Esophagus muscularis mucosa (tissue), 4 donors: ENCODE measurements around the gene PRM2.

Experiments used
- EP300 ChIP-seq: sonication (generic); formaldehyde crosslinking; IDR thresholded peaks from one replicate; pipeline ENCODE4 v1.6.1; 2017; ENCODE audit warnings: antibody characterized with exemption
- POLR2A ChIP-seq: fragments of 450-650 bp; IDR thresholded peaks from one replicate; pipeline ENCODE4 v1.6.1; 2017; ENCODE audit warnings: antibody characterized with exemption, moderate library complexity, mild to moderate bottlenecking, low read depth
- POLR2AphosphoS5 ChIP-seq, 2 donors: sonication (generic); formaldehyde crosslinking; IDR thresholded peaks; one replicate each; pipeline ENCODE4 v1.6.1; 2017; ENCODE audit warnings: antibody characterized with exemption in 2 of 2
- TF ChIP-seq, protein P1 (sequence below), 3 experiments: fragments of 200-600 bp in 2 of 3; fragments of 450-650 bp in 1 of 3; sonication (generic) in 2 of 3; IDR thresholded peaks; one replicate each; pipeline ENCODE4 v1.5.1; 2017 to 2019; ENCODE audit warnings: antibody characterized with exemption in 3 of 3, mild to moderate bottlenecking in 2 of 3, moderate library complexity in 1 of 3

DNA sequence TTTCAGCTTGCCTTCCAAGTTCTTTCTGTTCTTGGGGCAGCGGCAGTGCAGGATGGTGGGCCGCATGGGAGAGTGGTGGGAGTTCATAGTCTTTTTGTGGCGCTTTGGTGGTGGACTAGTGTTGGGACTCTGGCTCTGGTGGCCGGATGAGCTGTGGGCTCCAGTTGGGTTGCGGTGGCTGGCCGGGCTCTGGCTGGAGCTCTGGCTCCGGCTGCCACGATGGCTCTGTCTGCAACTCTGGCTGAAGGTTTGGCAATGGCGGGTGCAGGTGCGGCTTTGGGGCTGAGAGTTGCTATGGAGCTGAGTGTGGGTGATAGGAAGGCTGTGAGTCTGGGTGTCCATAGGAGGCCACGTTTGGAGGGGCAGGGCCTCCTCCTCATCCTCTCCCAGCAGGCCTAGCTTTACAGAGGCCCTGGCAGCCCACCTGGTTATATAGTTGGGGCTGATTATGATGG, 7.3 kb downstream of the PRM2 start, which contains the start of gene TNP2:
- TF ChIP-seq, protein P1, sequence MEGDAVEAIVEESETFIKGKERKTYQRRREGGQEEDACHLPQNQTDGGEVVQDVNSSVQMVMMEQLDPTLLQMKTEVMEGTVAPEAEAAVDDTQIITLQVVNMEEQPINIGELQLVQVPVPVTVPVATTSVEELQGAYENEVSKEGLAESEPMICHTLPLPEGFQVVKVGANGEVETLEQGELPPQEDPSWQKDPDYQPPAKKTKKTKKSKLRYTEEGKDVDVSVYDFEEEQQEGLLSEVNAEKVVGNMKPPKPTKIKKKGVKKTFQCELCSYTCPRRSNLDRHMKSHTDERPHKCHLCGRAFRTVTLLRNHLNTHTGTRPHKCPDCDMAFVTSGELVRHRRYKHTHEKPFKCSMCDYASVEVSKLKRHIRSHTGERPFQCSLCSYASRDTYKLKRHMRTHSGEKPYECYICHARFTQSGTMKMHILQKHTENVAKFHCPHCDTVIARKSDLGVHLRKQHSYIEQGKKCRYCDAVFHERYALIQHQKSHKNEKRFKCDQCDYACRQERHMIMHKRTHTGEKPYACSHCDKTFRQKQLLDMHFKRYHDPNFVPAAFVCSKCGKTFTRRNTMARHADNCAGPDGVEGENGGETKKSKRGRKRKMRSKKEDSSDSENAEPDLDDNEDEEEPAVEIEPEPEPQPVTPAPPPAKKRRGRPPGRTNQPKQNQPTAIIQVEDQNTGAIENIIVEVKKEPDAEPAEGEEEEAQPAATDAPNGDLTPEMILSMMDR (IDR thresholded peaks at IDR 0.05), result no peak
- TF ChIP-seq POLR2A, result no peak
- TF ChIP-seq EP300, result no peak
- no peak for TF ChIP-seq POLR2AphosphoS5 (IDR thresholded peaks at IDR 0.05)
